GM18517 (cell line): ENCODE measurements around the gene CALY.
"Not testable (repeated sequence)": the region's sequence is repeated elsewhere in the genome, so short reads cannot be mapped to it uniquely, and the experiment has no call there.

Experiments used
- ATAC-seq: cut with Tn5 transposase; IDR thresholded peaks from one replicate; pipeline ENCODE4 v1.9.1; 2021; ENCODE audit warnings: mild to moderate bottlenecking, moderate library complexity; ENCODE audit not compliant: unreplicated experiment

Gene CALY

GRCh38 chr10:133336577-133337369, at the start of gene CALY:
TSS of gene CALY (minus strand) at chr10:133336896. CDS start at chr10:133328989, 7,907 bp downstream.
- no peak for ATAC-seq

GRCh38 chr10:133385214-133385613, 48.5 kb upstream of the CALY start:
- no peak for ATAC-seq

GRCh38 chr10:133384071-133384470, 47.4 kb upstream of the CALY start:
- ATAC-seq: no peak

GRCh38 chr10:133383551-133383950, 46.9 kb upstream of the CALY start:
- no peak for ATAC-seq

- ATAC-seq: no peak
Observed at GRCh38 chr10:133381036-133381435, 44.3 kb upstream of the CALY start.

GRCh38 chr10:133379801-133380666, 43.3 kb upstream of the CALY start:
- ATAC-seq: no peak

GRCh38 chr10:133379152-133379800, 42.6 kb upstream of the CALY start, which contains the start of gene PAOX:
TSS of gene PAOX (plus strand) at chr10:133379262. CDS start at chr10:133379317, 55 bp downstream.
- ATAC-seq: peak; percentile 46

GRCh38 chr10:133378251-133379096, 41.8 kb upstream of the CALY start:
- ATAC-seq: peak; percentile 41

- ATAC-seq: no peak
Observed at GRCh38 chr10:133377818-133378250, 41.1 kb upstream of the CALY start.

- no peak for ATAC-seq
Observed at GRCh38 chr10:133377025-133377817, 40.5 kb upstream of the CALY start.

- ATAC-seq: not testable (repeated sequence)
Observed at GRCh38 chr10:133376183-133376582, 39.5 kb upstream of the CALY start.

- ATAC-seq: no peak
Observed at GRCh38 chr10:133375357-133376115, 38.8 kb upstream of the CALY start.

GRCh38 chr10:133373174-133374090, 36.7 kb upstream of the CALY start, which contains the start of gene ECHS1:
TSS of gene ECHS1 (minus strand) at chr10:133373354. CDS start at chr10:133373333, 21 bp downstream.
- peak; percentile 74 for ATAC-seq

GRCh38 chr10:133372507-133372906, 35.8 kb upstream of the CALY start:
- no peak for ATAC-seq

GRCh38 chr10:133370030-133370786, 33.5 kb upstream of the CALY start:
- no peak for ATAC-seq

GRCh38 chr10:133368153-133368552, 31.5 kb upstream of the CALY start:
- no peak for ATAC-seq

GRCh38 chr10:133367461-133367860, 30.8 kb upstream of the CALY start:
- not testable (repeated sequence) for ATAC-seq
